ENCODE results near the gene RETREG3. TPM values are rescaled to one million over a fixed set of nuclear protein-coding genes. Genes with fewer than 3 reads are reported as not detected.
A peak's percentile ranks its signal among the peaks of the same experiment; 100 is the strongest.

The RETREG3 gene
- total and polyA plus RNA-seq, 2 experiments from 2014 or later = 8.0 to 38.2 TPM

DNA sequence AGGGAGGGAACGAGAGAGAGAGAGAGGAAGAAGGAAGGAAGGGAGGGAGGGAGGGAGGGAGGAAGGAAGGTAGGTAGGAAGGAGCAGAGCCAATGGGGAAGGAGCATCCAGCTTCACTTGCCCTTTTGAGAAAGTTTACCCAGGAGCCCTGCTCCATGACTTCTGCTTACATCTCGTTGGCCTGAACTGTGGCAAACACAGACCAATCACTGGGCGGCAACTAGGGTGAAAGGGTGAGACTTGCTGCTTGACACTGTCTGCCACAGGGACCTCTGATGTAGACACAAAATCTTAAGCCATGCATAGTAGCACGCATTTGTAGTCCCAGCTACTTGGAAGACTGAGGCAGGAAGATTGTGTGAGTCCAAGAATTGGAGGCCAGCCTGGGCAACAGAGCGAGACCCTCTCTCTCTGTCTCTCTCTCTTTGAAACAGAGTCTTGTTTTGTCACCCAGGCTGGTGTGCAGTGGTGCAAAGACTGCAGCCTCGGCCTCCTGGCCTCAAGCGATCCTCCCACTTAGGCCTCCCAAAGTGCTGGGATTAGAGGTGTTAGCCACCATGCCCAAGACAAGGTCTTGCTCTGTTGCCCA is 30.4 kb upstream of the RETREG3 start:
- TF ChIP-seq CREB1 (CRISPR knock-in tag; IDR thresholded peaks at IDR 0.05; ENCODE audit: low read depth) = no peak
- no peak for TF ChIP-seq ZNF114 (CRISPR knock-in tag; IDR thresholded peaks at IDR 0.05)
- TF ChIP-seq EZH2 (IDR thresholded peaks at IDR 0.05; ENCODE audit: low read depth, unreplicated experiment) = no peak
- TF ChIP-seq, protein P1, sequence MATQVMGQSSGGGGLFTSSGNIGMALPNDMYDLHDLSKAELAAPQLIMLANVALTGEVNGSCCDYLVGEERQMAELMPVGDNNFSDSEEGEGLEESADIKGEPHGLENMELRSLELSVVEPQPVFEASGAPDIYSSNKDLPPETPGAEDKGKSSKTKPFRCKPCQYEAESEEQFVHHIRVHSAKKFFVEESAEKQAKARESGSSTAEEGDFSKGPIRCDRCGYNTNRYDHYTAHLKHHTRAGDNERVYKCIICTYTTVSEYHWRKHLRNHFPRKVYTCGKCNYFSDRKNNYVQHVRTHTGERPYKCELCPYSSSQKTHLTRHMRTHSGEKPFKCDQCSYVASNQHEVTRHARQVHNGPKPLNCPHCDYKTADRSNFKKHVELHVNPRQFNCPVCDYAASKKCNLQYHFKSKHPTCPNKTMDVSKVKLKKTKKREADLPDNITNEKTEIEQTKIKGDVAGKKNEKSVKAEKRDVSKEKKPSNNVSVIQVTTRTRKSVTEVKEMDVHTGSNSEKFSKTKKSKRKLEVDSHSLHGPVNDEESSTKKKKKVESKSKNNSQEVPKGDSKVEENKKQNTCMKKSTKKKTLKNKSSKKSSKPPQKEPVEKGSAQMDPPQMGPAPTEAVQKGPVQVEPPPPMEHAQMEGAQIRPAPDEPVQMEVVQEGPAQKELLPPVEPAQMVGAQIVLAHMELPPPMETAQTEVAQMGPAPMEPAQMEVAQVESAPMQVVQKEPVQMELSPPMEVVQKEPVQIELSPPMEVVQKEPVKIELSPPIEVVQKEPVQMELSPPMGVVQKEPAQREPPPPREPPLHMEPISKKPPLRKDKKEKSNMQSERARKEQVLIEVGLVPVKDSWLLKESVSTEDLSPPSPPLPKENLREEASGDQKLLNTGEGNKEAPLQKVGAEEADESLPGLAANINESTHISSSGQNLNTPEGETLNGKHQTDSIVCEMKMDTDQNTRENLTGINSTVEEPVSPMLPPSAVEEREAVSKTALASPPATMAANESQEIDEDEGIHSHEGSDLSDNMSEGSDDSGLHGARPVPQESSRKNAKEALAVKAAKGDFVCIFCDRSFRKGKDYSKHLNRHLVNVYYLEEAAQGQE (IDR thresholded peaks at IDR 0.05; ENCODE audit: unreplicated experiment) = no peak
- TF ChIP-seq JUNB (IDR thresholded peaks at IDR 0.05; ENCODE audit: unreplicated experiment) = no peak
- TF ChIP-seq, protein P2, sequence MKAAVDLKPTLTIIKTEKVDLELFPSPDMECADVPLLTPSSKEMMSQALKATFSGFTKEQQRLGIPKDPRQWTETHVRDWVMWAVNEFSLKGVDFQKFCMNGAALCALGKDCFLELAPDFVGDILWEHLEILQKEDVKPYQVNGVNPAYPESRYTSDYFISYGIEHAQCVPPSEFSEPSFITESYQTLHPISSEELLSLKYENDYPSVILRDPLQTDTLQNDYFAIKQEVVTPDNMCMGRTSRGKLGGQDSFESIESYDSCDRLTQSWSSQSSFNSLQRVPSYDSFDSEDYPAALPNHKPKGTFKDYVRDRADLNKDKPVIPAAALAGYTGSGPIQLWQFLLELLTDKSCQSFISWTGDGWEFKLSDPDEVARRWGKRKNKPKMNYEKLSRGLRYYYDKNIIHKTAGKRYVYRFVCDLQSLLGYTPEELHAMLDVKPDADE (IDR thresholded peaks at IDR 0.05) = no peak
- no peak for TF ChIP-seq NANOG (IDR thresholded peaks at IDR 0.05; ENCODE audit: borderline replicate concordance)
- TF ChIP-seq ZNF331 (CRISPR knock-in tag; IDR thresholded peaks at IDR 0.05; ENCODE audit: low read depth) = no peak
- no peak for TF ChIP-seq POLR2AphosphoS5 (IDR thresholded peaks at IDR 0.05; ENCODE audit: low read depth)
- TF ChIP-seq, protein P3, sequence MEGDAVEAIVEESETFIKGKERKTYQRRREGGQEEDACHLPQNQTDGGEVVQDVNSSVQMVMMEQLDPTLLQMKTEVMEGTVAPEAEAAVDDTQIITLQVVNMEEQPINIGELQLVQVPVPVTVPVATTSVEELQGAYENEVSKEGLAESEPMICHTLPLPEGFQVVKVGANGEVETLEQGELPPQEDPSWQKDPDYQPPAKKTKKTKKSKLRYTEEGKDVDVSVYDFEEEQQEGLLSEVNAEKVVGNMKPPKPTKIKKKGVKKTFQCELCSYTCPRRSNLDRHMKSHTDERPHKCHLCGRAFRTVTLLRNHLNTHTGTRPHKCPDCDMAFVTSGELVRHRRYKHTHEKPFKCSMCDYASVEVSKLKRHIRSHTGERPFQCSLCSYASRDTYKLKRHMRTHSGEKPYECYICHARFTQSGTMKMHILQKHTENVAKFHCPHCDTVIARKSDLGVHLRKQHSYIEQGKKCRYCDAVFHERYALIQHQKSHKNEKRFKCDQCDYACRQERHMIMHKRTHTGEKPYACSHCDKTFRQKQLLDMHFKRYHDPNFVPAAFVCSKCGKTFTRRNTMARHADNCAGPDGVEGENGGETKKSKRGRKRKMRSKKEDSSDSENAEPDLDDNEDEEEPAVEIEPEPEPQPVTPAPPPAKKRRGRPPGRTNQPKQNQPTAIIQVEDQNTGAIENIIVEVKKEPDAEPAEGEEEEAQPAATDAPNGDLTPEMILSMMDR (conservative IDR thresholded peaks at IDR 0.05; ENCODE audit: low read depth in 2 of 2) = no peak
- TF ChIP-seq, protein P4, sequence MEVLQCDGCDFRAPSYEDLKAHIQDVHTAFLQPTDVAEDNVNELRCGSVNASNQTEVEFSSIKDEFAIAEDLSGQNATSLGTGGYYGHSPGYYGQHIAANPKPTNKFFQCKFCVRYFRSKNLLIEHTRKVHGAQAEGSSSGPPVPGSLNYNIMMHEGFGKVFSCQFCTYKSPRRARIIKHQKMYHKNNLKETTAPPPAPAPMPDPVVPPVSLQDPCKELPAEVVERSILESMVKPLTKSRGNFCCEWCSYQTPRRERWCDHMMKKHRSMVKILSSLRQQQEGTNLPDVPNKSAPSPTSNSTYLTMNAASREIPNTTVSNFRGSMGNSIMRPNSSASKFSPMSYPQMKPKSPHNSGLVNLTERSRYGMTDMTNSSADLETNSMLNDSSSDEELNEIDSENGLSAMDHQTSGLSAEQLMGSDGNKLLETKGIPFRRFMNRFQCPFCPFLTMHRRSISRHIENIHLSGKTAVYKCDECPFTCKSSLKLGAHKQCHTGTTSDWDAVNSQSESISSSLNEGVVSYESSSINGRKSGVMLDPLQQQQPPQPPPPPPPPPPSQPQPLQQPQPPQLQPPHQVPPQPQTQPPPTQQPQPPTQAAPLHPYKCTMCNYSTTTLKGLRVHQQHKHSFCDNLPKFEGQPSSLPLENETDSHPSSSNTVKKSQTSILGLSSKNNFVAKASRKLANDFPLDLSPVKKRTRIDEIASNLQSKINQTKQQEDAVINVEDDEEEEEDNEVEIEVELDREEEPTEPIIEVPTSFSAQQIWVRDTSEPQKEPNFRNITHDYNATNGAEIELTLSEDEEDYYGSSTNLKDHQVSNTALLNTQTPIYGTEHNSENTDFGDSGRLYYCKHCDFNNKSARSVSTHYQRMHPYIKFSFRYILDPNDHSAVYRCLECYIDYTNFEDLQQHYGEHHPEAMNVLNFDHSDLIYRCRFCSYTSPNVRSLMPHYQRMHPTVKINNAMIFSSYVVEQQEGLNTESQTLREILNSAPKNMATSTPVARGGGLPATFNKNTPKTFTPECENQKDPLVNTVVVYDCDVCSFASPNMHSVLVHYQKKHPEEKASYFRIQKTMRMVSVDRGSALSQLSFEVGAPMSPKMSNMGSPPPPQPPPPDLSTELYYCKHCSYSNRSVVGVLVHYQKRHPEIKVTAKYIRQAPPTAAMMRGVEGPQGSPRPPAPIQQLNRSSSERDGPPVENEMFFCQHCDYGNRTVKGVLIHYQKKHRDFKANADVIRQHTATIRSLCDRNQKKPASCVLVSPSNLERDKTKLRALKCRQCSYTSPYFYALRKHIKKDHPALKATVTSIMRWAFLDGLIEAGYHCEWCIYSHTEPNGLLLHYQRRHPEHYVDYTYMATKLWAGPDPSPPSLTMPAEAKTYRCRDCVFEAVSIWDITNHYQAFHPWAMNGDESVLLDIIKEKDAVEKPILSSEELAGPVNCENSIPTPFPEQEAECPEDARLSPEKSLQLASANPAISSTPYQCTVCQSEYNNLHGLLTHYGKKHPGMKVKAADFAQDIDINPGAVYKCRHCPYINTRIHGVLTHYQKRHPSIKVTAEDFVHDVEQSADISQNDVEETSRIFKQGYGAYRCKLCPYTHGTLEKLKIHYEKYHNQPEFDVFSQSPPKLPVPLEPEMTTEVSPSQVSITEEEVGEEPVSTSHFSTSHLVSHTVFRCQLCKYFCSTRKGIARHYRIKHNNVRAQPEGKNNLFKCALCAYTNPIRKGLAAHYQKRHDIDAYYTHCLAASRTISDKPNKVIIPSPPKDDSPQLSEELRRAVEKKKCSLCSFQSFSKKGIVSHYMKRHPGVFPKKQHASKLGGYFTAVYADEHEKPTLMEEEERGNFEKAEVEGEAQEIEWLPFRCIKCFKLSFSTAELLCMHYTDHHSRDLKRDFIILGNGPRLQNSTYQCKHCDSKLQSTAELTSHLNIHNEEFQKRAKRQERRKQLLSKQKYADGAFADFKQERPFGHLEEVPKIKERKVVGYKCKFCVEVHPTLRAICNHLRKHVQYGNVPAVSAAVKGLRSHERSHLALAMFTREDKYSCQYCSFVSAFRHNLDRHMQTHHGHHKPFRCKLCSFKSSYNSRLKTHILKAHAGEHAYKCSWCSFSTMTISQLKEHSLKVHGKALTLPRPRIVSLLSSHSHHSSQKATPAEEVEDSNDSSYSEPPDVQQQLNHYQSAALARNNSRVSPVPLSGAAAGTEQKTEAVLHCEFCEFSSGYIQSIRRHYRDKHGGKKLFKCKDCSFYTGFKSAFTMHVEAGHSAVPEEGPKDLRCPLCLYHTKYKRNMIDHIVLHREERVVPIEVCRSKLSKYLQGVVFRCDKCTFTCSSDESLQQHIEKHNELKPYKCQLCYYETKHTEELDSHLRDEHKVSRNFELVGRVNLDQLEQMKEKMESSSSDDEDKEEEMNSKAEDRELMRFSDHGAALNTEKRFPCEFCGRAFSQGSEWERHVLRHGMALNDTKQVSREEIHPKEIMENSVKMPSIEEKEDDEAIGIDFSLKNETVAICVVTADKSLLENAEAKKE (CRISPR knock-in tag; IDR thresholded peaks at IDR 0.05) = no peak
- Mint-ChIP-seq H3K4me3 (no peak overlapping the region), H3K4me1 (peaks cover 8% of the 10 kb centered on the region), H3K36me3 (ENCODE audit: low read depth) (no peaks in the 10 kb centered on the region), H3K27me3 (ENCODE audit: insufficient read depth, low read depth, poor library complexity) (peaks cover 6% of the 10 kb centered on the region), H3K27ac (no peak overlapping the region), H3K9me3 (no peaks in the 10 kb centered on the region)
- Histone ChIP-seq H3F3A (replicated peaks; ENCODE audit: low read depth) (no peaks in the 10 kb centered on the region), H2AFZ (no peak overlapping the region), H3K4me1 (ENCODE audit: insufficient read depth) (peaks cover 5% of the 10 kb centered on the region; the same call in 1 of the 2 replicates), H3K79me2 (replicated peaks; ENCODE audit: insufficient read depth) (no peaks in the 10 kb centered on the region), H3K4me2 (no peak overlapping the region), H3K36me3 (ENCODE audit: insufficient read depth) (no peaks in the 10 kb centered on the region), H3K4me3 (no peak overlapping the region), H3K27me3 (ENCODE audit: insufficient read depth) (no peaks in the 10 kb centered on the region), H4K20me1 (replicated peaks; ENCODE audit: insufficient read depth) (no peaks in the 10 kb centered on the region), H3K9me2 (ENCODE audit: insufficient read depth) (no peaks in the 10 kb centered on the region), H3K27ac (ENCODE audit: low read depth) (no peak overlapping the region)
- DNase-seq (ENCODE audit: low spot score) (no peak), ATAC-seq (peak; percentile 54)
